ENCODE data around the gene HDAC9.

HDAC9 gene

DNA sequence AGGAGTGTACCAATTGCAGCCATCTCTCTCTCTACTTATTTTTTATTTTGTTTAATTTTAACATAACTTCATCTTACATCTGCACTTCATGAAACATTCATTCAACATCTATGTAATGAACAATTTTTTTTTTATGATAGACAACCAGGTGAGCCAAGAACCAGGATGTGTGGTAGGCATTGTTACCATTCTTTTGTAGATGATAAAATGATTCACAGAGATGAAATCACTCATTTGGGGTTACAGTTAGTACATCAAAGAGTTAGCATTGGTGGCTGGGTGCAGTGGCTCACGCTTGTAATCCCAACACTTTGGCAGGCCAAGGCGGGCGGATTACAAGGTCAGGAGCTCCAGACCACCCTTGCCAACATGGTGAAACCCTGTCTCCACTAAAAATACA lies 127.8 kb downstream of the HDAC9 start:
- no peaks in the 10 kb centered on the region for H3K79me2 ChIP-seq (ENCODE audit: control insufficient read depth, low read length)
- H3F3A ChIP-seq (ENCODE audit: control insufficient read depth, insufficient read depth), result no peaks in the 10 kb centered on the region
- H3K4me3 ChIP-seq (ENCODE audit: low read length), result no peak overlapping the region
- H3K27me3 ChIP-seq (ENCODE audit: control insufficient read depth, low read length), result no peaks in the 10 kb centered on the region
- peaks cover 6% of the 10 kb centered on the region; the same call in 1 of the 2 replicates for H3K36me3 ChIP-seq (ENCODE audit: control insufficient read depth, low read length)
- H3K4me1 ChIP-seq (ENCODE audit: control insufficient read depth, low read length), result peaks cover 7% of the 10 kb centered on the region
- H3K4me2 ChIP-seq (ENCODE audit: low read length), result no peak overlapping the region
- no peaks in the 10 kb centered on the region for H3K9me2 ChIP-seq (replicated peaks; ENCODE audit: control insufficient read depth, low read length)
- H4K20me1 ChIP-seq (ENCODE audit: control insufficient read depth, insufficient read depth, low read depth, low read length), result no peaks in the 10 kb centered on the region
- H3K9me3 ChIP-seq (ENCODE audit: control insufficient read depth, insufficient read depth, low read length), result no peaks in the 10 kb centered on the region
- H3K27ac ChIP-seq (ENCODE audit: low read depth, low read length), result no peak overlapping the region
- TF ChIP-seq CTCF (IDR thresholded peaks at IDR 0.05; ENCODE audit: low read depth, low read length, poor library complexity, severe bottlenecking), result no peak
- TF ChIP-seq EZH2phosphoT487 (IDR thresholded peaks at IDR 0.05; ENCODE audit: borderline replicate concordance, low read length), result no peak

DNA sequence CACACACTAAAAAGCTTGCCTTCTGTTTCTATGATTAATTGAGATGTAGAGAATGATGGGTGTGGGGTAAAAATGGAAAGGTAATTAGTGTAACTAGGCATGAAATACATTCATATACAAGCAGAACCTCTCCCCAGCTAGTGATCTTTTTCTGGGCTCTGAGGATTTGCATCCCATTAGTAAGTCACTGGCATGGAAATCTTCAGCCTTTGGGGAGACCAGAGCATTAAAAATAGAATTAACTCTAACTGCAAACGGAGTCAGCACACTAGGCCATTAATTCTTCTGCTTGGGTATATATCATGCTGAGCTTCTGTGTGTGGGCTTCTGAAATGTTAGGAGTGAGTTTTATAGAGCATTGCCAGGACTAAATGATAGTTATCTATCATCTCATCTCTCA lies 128.9 kb downstream of the HDAC9 start:
- Histone ChIP-seq H3K9me2 (replicated peaks; ENCODE audit: control insufficient read depth, low read length) (no peaks in the 10 kb centered on the region), H3K4me1 (ENCODE audit: control insufficient read depth, low read length) (peaks cover 7% of the 10 kb centered on the region), H4K20me1 (ENCODE audit: control insufficient read depth, insufficient read depth, low read depth, low read length) (no peaks in the 10 kb centered on the region), H3K4me2 (ENCODE audit: low read length) (no peak overlapping the region), H3K36me3 (ENCODE audit: control insufficient read depth, low read length) (peaks cover 6% of the 10 kb centered on the region; the same call in 1 of the 2 replicates), H3F3A (ENCODE audit: control insufficient read depth, insufficient read depth) (no peaks in the 10 kb centered on the region), H3K9me3 (ENCODE audit: control insufficient read depth, insufficient read depth, low read length) (no peaks in the 10 kb centered on the region), H3K27me3 (ENCODE audit: control insufficient read depth, low read length) (no peaks in the 10 kb centered on the region), H3K79me2 (ENCODE audit: control insufficient read depth, low read length) (no peaks in the 10 kb centered on the region), H3K27ac (ENCODE audit: low read depth, low read length) (no peak overlapping the region), H3K4me3 (ENCODE audit: low read length) (no peak overlapping the region)
- TF ChIP-seq EZH2phosphoT487 (IDR thresholded peaks at IDR 0.05; ENCODE audit: borderline replicate concordance, low read length) (no peak), CTCF (IDR thresholded peaks at IDR 0.05; ENCODE audit: low read depth, low read length, poor library complexity, severe bottlenecking) (no peak)

DNA sequence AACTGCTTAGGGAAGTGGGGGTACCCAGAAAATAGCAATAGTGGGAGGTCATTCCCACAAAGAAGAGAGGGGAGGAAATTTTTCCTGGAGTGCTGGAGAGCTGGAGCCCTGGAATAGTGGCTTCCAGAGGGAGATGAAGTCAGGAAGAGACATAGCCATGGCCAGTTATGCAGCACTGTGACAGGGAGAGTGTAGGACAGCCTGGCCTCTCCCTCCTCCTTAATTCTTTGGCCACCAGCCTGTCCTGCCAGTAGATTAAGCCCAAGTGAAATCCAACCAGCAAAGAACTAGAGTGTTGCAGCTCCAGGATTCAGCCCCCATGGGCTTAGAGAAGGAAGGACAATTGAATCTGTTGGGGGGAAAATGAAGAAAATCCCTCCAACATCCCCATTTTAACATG lies 130.5 kb downstream of the HDAC9 start:
- H4K20me1 ChIP-seq (ENCODE audit: control insufficient read depth, insufficient read depth, low read depth, low read length), result no peaks in the 10 kb centered on the region
- no peaks in the 10 kb centered on the region for H3K9me2 ChIP-seq (replicated peaks; ENCODE audit: control insufficient read depth, low read length)
- peaks cover 7% of the 10 kb centered on the region for H3K4me1 ChIP-seq (ENCODE audit: control insufficient read depth, low read length)
- peaks cover 3% of the 10 kb centered on the region; the same call in 1 of the 2 replicates for H3K36me3 ChIP-seq (ENCODE audit: control insufficient read depth, low read length)
- H3K4me2 ChIP-seq (ENCODE audit: low read length), result no peak overlapping the region
- no peak overlapping the region for H3K4me3 ChIP-seq (ENCODE audit: low read length)
- no peaks in the 10 kb centered on the region for H3K79me2 ChIP-seq (ENCODE audit: control insufficient read depth, low read length)
- H3F3A ChIP-seq (ENCODE audit: control insufficient read depth, insufficient read depth), result no peaks in the 10 kb centered on the region
- TF ChIP-seq CTCF (IDR thresholded peaks at IDR 0.05; ENCODE audit: low read depth, low read length, poor library complexity, severe bottlenecking), result no peak
- no peak for TF ChIP-seq EZH2phosphoT487 (IDR thresholded peaks at IDR 0.05; ENCODE audit: borderline replicate concordance, low read length)
- no peak overlapping the region for H3K27ac ChIP-seq (ENCODE audit: low read depth, low read length)
- no peaks in the 10 kb centered on the region for H3K27me3 ChIP-seq (ENCODE audit: control insufficient read depth, low read length)
- H3K9me3 ChIP-seq (ENCODE audit: control insufficient read depth, insufficient read depth, low read length), result no peaks in the 10 kb centered on the region

Measured in DOHH2 (cell line).